GM12892 (cell line): Measurements from ENCODE around the gene RALY.

Source experiments
- POLR2A ChIP-seq: IDR thresholded peaks from 2 replicates; pipeline ENCODE4 v1.6.1; 2011; ENCODE audit warnings: low read depth, low read length, control low read depth
- POLR2AphosphoS5 ChIP-seq: IDR thresholded peaks from 2 replicates; pipeline ENCODE4 v1.6.1; 2011; ENCODE audit warnings: low read depth, low read length, control low read depth

GRCh38 chr20:34030456-34030855, 36.7 kb downstream of the RALY start:
- TF ChIP-seq POLR2AphosphoS5: no peak
- no peak for TF ChIP-seq POLR2A
